ENCODE measurements around the gene PFKFB2.

The PFKFB2 gene

GRCh38 chr1:207059881-207060280 is 6.8 kb downstream of the PFKFB2 start:
- TF ChIP-seq ZFX (IDR thresholded peaks at IDR 0.05) = no peak
- TF ChIP-seq CTCF (conservative IDR thresholded peaks at IDR 0.05) = no peak; the same call in 1 of the 2 replicates
- no peak overlapping the region for H3K27ac ChIP-seq

DNA sequence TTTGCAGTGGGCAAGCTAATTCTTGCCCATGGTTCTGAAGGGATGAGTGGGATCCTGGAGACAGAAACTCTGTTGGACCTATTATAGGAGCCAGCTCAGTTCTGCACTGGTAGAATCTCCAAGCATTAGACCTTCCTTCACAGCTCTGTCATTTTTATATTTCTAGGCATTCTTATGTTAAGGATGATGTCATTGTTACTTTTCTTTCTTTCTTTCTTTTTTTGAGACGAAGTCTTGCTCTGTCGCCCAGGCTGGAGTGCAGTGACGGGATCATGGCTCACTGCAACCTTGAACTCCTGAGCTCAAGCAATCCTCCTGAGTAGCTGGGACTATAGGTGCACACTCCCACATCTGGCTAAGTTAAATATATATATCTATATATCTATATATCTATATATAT is 7.5 kb downstream of the PFKFB2 start:
- no peak for TF ChIP-seq CTCF (conservative IDR thresholded peaks at IDR 0.05)
- no peak for TF ChIP-seq ZFX (IDR thresholded peaks at IDR 0.05)
- H3K27ac ChIP-seq = no peak overlapping the region

DNA sequence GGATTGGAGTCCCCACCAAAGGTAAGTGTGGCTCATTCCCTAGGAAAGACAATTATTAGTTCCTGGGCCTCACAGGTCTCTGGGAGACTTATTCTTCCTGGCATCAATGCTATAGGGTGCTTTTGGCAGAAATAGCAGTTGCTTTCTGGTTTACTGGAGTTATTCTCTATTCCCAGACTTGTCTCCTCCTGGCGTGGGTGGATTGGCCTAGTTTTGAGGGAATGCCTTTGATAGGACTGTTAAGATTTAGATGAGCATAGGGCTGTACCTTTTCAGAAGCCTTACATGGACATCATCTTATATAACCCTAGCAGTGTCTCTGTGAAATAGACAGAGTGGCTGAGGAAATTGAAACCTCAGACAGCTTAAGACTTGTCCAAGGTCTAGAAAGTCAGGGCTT is 9.0 kb downstream of the PFKFB2 start:
- no peak for TF ChIP-seq ZFX (IDR thresholded peaks at IDR 0.05)
- no peak for TF ChIP-seq CTCF (conservative IDR thresholded peaks at IDR 0.05)
- no peak overlapping the region for H3K27ac ChIP-seq

DNA sequence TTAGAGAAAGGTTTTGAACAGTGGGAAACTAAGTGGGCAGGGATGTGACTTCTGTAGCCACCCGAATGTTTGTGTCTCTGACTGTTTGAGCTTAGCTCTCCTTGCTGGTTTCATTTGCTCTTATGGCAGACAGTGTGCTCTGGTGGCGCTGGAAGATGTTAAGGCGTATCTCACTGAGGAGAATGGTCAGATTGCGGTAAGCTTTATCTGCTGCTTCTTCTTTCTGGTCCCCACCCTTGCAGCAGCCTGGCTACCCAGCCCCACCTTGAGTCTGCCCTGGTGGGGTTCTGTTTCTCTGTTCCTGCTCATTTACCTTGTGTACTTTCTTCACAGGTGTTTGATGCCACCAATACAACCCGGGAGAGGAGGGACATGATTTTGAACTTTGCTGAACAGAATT is 9.9 kb downstream of the PFKFB2 start:
- TF ChIP-seq CTCF (conservative IDR thresholded peaks at IDR 0.05) = no peak
- no peak for TF ChIP-seq ZFX (IDR thresholded peaks at IDR 0.05)
- H3K27ac ChIP-seq = no peak overlapping the region

- TF ChIP-seq ZFX (IDR thresholded peaks at IDR 0.05) = no peak
- TF ChIP-seq CTCF (conservative IDR thresholded peaks at IDR 0.05) = no peak
- H3K27ac ChIP-seq = no peak overlapping the region
Measured at GRCh38 chr1:207064561-207064960, 11.5 kb downstream of the PFKFB2 start.

GRCh38 chr1:207067185-207067584 is 14.1 kb downstream of the PFKFB2 start:
- no peak for TF ChIP-seq CTCF (conservative IDR thresholded peaks at IDR 0.05)
- TF ChIP-seq ZFX (IDR thresholded peaks at IDR 0.05) = no peak
- H3K27ac ChIP-seq = no peak overlapping the region

- H3K27ac ChIP-seq = no peak overlapping the region
- no peak for TF ChIP-seq ZFX (IDR thresholded peaks at IDR 0.05)
- TF ChIP-seq CTCF (conservative IDR thresholded peaks at IDR 0.05) = no peak
Measured at GRCh38 chr1:207067665-207068064, 14.6 kb downstream of the PFKFB2 start.

Data from C4-2B (cell line).